ENCODE results near the gene MRPL18.
"Not testable (repeated sequence)": the region's sequence is repeated elsewhere in the genome, so short reads cannot be mapped to it uniquely, and the experiment has no call there.

Gene MRPL18

GRCh38 chr6:159789377-159790148 lies 704 bp upstream of the MRPL18 start, which contains the start of gene TCP1:
Gene TCP1, minus strand, starts transcription at chr6:159789602. Its CDS starts 134 bp downstream, at chr6:159789468.
- Histone ChIP-seq H3K9ac (ENCODE audit: low read length) (peak within 1 kb of the TSS; percentile 94), H3K79me2 (ENCODE audit: low read length) (peaks cover 85% of the 10 kb centered on the region), H3K4me2 (ENCODE audit: low read length) (peak within 1 kb of the TSS; percentile 71), H3K9me3 (ENCODE audit: insufficient read depth, low read length) (no peaks in the 10 kb centered on the region), H3K4me1 (ENCODE audit: low read length) (peaks cover 21% of the 10 kb centered on the region), H3K27ac (ENCODE audit: low read length) (peak within 1 kb of the TSS; percentile 85), H3K36me3 (replicated peaks; ENCODE audit: low read depth, low read length) (peaks cover 39% of the 10 kb centered on the region), H2AFZ (ENCODE audit: low read depth, low read length) (no peak within 1 kb of the TSS; the same call in 1 of the 2 replicates), H4K20me1 (ENCODE audit: insufficient read depth, low read length) (peaks cover 9% of the 10 kb centered on the region), H3K4me3 (ENCODE audit: low read length) (peak within 1 kb of the TSS; percentile 94), H3K27me3 (ENCODE audit: low read depth, low read length) (no peaks in the 10 kb centered on the region)
- no peak for TF ChIP-seq EZH2phosphoT487 (IDR thresholded peaks at IDR 0.05; ENCODE audit: low read depth)
- TF ChIP-seq, protein P1, sequence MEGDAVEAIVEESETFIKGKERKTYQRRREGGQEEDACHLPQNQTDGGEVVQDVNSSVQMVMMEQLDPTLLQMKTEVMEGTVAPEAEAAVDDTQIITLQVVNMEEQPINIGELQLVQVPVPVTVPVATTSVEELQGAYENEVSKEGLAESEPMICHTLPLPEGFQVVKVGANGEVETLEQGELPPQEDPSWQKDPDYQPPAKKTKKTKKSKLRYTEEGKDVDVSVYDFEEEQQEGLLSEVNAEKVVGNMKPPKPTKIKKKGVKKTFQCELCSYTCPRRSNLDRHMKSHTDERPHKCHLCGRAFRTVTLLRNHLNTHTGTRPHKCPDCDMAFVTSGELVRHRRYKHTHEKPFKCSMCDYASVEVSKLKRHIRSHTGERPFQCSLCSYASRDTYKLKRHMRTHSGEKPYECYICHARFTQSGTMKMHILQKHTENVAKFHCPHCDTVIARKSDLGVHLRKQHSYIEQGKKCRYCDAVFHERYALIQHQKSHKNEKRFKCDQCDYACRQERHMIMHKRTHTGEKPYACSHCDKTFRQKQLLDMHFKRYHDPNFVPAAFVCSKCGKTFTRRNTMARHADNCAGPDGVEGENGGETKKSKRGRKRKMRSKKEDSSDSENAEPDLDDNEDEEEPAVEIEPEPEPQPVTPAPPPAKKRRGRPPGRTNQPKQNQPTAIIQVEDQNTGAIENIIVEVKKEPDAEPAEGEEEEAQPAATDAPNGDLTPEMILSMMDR (IDR thresholded peaks at IDR 0.05; ENCODE audit: low read depth, low read length), result no peak

GRCh38 chr6:159790956-159791598 lies 810 bp downstream of the MRPL18 start:
- TF ChIP-seq, protein P1 (IDR thresholded peaks at IDR 0.05; ENCODE audit: low read depth, low read length), result no peak
- no peak for TF ChIP-seq EZH2phosphoT487 (IDR thresholded peaks at IDR 0.05; ENCODE audit: low read depth)
- Histone ChIP-seq H2AFZ (ENCODE audit: low read depth, low read length) (no peak overlapping the region), H3K27me3 (ENCODE audit: low read depth, low read length) (no peaks in the 10 kb centered on the region), H3K27ac (ENCODE audit: low read length) (peak overlapping the region; percentile 57), H3K9ac (ENCODE audit: low read length) (peak overlapping the region; percentile 70), H3K4me2 (ENCODE audit: low read length) (peak overlapping the region; percentile 67), H4K20me1 (ENCODE audit: insufficient read depth, low read length) (peaks cover 9% of the 10 kb centered on the region), H3K4me1 (ENCODE audit: low read length) (peaks cover 21% of the 10 kb centered on the region), H3K79me2 (ENCODE audit: low read length) (peaks cover 70% of the 10 kb centered on the region), H3K4me3 (ENCODE audit: low read length) (peak overlapping the region; percentile 94), H3K36me3 (replicated peaks; ENCODE audit: low read depth, low read length) (peaks cover 31% of the 10 kb centered on the region), H3K9me3 (ENCODE audit: insufficient read depth, low read length) (no peaks in the 10 kb centered on the region)

GRCh38 chr6:159794976-159795375 lies 4.7 kb downstream of the MRPL18 start:
- not testable (repeated sequence) for H3K27ac ChIP-seq (ENCODE audit: low read length); H2AFZ ChIP-seq (ENCODE audit: low read depth, low read length); H3K27me3 ChIP-seq (ENCODE audit: low read depth, low read length); H3K9me3 ChIP-seq (ENCODE audit: insufficient read depth, low read length); H3K4me3 ChIP-seq (ENCODE audit: low read length); H3K4me2 ChIP-seq (ENCODE audit: low read length); H3K9ac ChIP-seq (ENCODE audit: low read length); H4K20me1 ChIP-seq (ENCODE audit: insufficient read depth, low read length)
- Histone ChIP-seq H3K36me3 (replicated peaks; ENCODE audit: low read depth, low read length) (peaks cover 31% of the 10 kb centered on the region), H3K79me2 (ENCODE audit: low read length) (peaks cover 35% of the 10 kb centered on the region), H3K4me1 (ENCODE audit: low read length) (peaks cover 12% of the 10 kb centered on the region)

- H3K4me2 ChIP-seq (ENCODE audit: low read length), result no peak overlapping the region
Observed at GRCh38 chr6:159797554-159797953, 7.3 kb downstream of the MRPL18 start.

More at GRCh38 chr6:159797554-159797953, 7.3 kb downstream of the MRPL18 start:
- H3K9me3 ChIP-seq (ENCODE audit: insufficient read depth, low read length), result no peaks in the 10 kb centered on the region
- H3K4me3 ChIP-seq (ENCODE audit: low read length), result no peak overlapping the region
- TF ChIP-seq, protein P1 (IDR thresholded peaks at IDR 0.05; ENCODE audit: low read depth, low read length), result no peak
- TF ChIP-seq EZH2phosphoT487 (IDR thresholded peaks at IDR 0.05; ENCODE audit: low read depth), result no peak
- H2AFZ ChIP-seq (ENCODE audit: low read depth, low read length), result no peak overlapping the region
- no peak overlapping the region for H3K9ac ChIP-seq (ENCODE audit: low read length)
- no peaks in the 10 kb centered on the region for H3K27me3 ChIP-seq (ENCODE audit: low read depth, low read length)
- no peaks in the 10 kb centered on the region for H4K20me1 ChIP-seq (ENCODE audit: insufficient read depth, low read length)
- H3K36me3 ChIP-seq (replicated peaks; ENCODE audit: low read depth, low read length), result peaks cover 24% of the 10 kb centered on the region
- peaks cover 13% of the 10 kb centered on the region for H3K79me2 ChIP-seq (ENCODE audit: low read length)
- H3K4me1 ChIP-seq (ENCODE audit: low read length), result no peaks in the 10 kb centered on the region
- no peak overlapping the region for H3K27ac ChIP-seq (ENCODE audit: low read length)
